A549 (cell line): Measurements from ENCODE around the gene MBL2. TPM values are rescaled to one million over a fixed set of nuclear protein-coding genes. Genes with fewer than 3 reads are reported as not detected.

Source experiments
- ATAC-seq, 2 experiments: fragments of 200-7000 bp in 1 of 2; fragments of >200 bp in 1 of 2; cut with Nextera tagmentation in 1 of 2; cut with Tn5 transposase in 1 of 2; 3 replicates each; pipeline versions ENCODE4 v1.8.0 to v1.9.1; 2018 to 2020; ENCODE audit warnings: mild to moderate bottlenecking in 1 of 2, moderate library complexity in 1 of 2
- CTCF ChIA-PET: fragments of 300-600 bp; sonication (Branson Sonifier 250); formaldehyde crosslinking; extraction: SDS; loops from one replicate; lab custom pipeline; 2021; ENCODE audit warnings: antibody characterized with exemption, inconsistent platforms; lab: Yijun Ruan, JAX
- POLR2A ChIA-PET: fragments of 350-600 bp; formaldehyde crosslinking; extraction: SDS; loops from one replicate; lab custom pipeline; 2021; ENCODE audit warnings: antibody characterized with exemption, inconsistent platforms; lab: Yijun Ruan, JAX
- DNase-seq, 2 experiments: peaks; one replicate each; pipeline versions ENCODE4 v3.0.0 to v3.0.0-alpha.2; 2011 to 2016; ENCODE audit warnings: low read depth in 1 of 2, low spot score in 1 of 2
- FAIRE-seq: peaks from 2 replicates; lab custom pipeline; 2011; peaks lifted over from hg19 to GRCh38; lab: Jason Lieb, UNC
- H3K27ac ChIP-seq, 2 experiments: fragments of >200 bp; sonication (Bioruptor Twin); formaldehyde crosslinking; 3 replicates each; pipeline ENCODE4 v1.5.1; 2016 to 2017
- H3K4me1 ChIP-seq: fragments of >200 bp; sonication (Bioruptor Twin); formaldehyde crosslinking; 3 replicates; pipeline ENCODE4 v1.6.1; 2016
- H3K4me2 ChIP-seq: fragments of >200 bp; sonication (Bioruptor Twin); formaldehyde crosslinking; 3 replicates; pipeline ENCODE4 v1.6.1; 2016
- H3K4me3 ChIP-seq: fragments of >200 bp; sonication (Bioruptor Twin); formaldehyde crosslinking; 3 replicates; pipeline ENCODE4 v1.5.1; 2016
- H3K9me3 ChIP-seq: fragments of >200 bp; sonication (Bioruptor Twin); formaldehyde crosslinking; 3 replicates; pipeline ENCODE4 v1.6.1; 2016
- BHLHE40 ChIP-seq: IDR thresholded peaks from 2 replicates; pipeline ENCODE4 v1.6.1; 2012; ENCODE audit warnings: low read depth, low read length, inconsistent platforms
- CEBPB ChIP-seq, 2 experiments: fragments of >200 bp in 1 of 2; sonication (Bioruptor Twin) in 1 of 2; formaldehyde crosslinking in 1 of 2; IDR thresholded peaks; 2 replicates each; pipeline ENCODE4 v1.6.1; 2012 to 2016
- CHD4 ChIP-seq: fragments of 200-600 bp; sonication (generic); IDR thresholded peaks from 2 replicates; pipeline ENCODE4 v1.6.1; 2016; ENCODE audit warnings: antibody characterized with exemption, mild to moderate bottlenecking, borderline replicate concordance
- FOSL2 ChIP-seq, 2 experiments: fragments of 450-650 bp in 1 of 2; fragments of >200 bp in 1 of 2; sonication (Bioruptor Twin) in 1 of 2; formaldehyde crosslinking; IDR thresholded peaks; 2 replicates each; pipeline versions ENCODE4 v1.5.0 to v1.6.1; 2016 to 2020; ENCODE audit warnings: mild to moderate bottlenecking in 1 of 2, moderate library complexity in 1 of 2
- GATA3 ChIP-seq: IDR thresholded peaks from 2 replicates; pipeline ENCODE4 v1.6.1; 2012; ENCODE audit warnings: borderline replicate concordance
- HEYL ChIP-seq: fragments of 250-450 bp; sonication (Bioruptor Pico); IDR thresholded peaks from 2 replicates; pipeline ENCODE4 v1.8.0; 2021; ENCODE audit warnings: mild to moderate bottlenecking, moderate library complexity
- HOXB13 ChIP-seq: fragments of 250-450 bp; sonication (Bioruptor Pico); IDR thresholded peaks from 2 replicates; pipeline ENCODE4 v1.5.0; 2020; ENCODE audit warnings: low read depth, mild to moderate bottlenecking, moderate library complexity
- MYC ChIP-seq: IDR thresholded peaks from 2 replicates; pipeline ENCODE4 v1.6.1; 2012; ENCODE audit warnings: mild to moderate bottlenecking, inconsistent platforms, low read length, improper control_type of control experiment, borderline replicate concordance
- NFE2L2 ChIP-seq: fragments of 150-350 bp; conservative IDR thresholded peaks from 2 replicates; pipeline ENCODE4 v1.6.1; 2014; ENCODE audit warnings: low read length
- POLR2A ChIP-seq: IDR thresholded peaks from 2 replicates; pipeline ENCODE4 v1.6.1; 2012; ENCODE audit warnings: mild to moderate bottlenecking, low read length
- RARB ChIP-seq: fragments of 250-450 bp; sonication (Bioruptor Pico); IDR thresholded peaks from 2 replicates; pipeline ENCODE4 v1.8.0; 2021; ENCODE audit warnings: mild to moderate bottlenecking, moderate library complexity
- RCOR1 ChIP-seq: fragments of 150-350 bp; IDR thresholded peaks from 2 replicates; pipeline ENCODE4 v1.6.1; 2014; ENCODE audit warnings: antibody characterized with exemption, low read length, low read depth
- SREBF2 ChIP-seq: fragments of 450-650 bp; IDR thresholded peaks from 2 replicates; pipeline ENCODE4 v1.6.1; 2014; ENCODE audit warnings: mild to moderate bottlenecking, moderate library complexity
- TFCP2L1 ChIP-seq: fragments of 250-450 bp; sonication (Bioruptor Pico); IDR thresholded peaks from 2 replicates; pipeline ENCODE4 v1.5.0; 2021; ENCODE audit warnings: mild to moderate bottlenecking
- TP53 ChIP-seq: fragments of 250-450 bp; sonication (Bioruptor Pico); IDR thresholded peaks from 2 replicates; pipeline ENCODE4 v1.5.0; 2021; ENCODE audit warnings: mild to moderate bottlenecking, moderate library complexity
- ZC3H11A ChIP-seq: fragments of 450-650 bp; IDR thresholded peaks from 2 replicates; pipeline ENCODE4 v1.6.1; 2014; ENCODE audit warnings: antibody characterized with exemption, mild to moderate bottlenecking
- WGBS: methylation state at CpG from one replicate; pipeline ENCODE4 v1.1.6; 2017; ENCODE audit errors: missing lambda C conversion rate; 5-methylcytosine and 5-hydroxymethylcytosine counted together
- polyA plus RNA-seq, 4 experiments: library from polyadenylated mRNA; depleted of rRNA in 3 of 4; stranded (reverse); fragments of >200 nt; fragmentation: RNase III in 1 of 4; extraction: RNeasy Plus Mini Kit Qiagen cat#74134 plus additional on column Dnase treatment in 1 of 4; gene quantifications; 2 replicates in 3 of 4; 3 replicates in 1 of 4; pipeline ENCODE4 v1.2.3, GENCODE V29; 2011 to 2017
- TF ChIP-seq, protein P1 (sequence below): fragments of 450-650 bp; IDR thresholded peaks from 2 replicates; pipeline ENCODE4 v1.6.1; 2014; ENCODE audit warnings: antibody characterized with exemption
- TF ChIP-seq, protein P2 (sequence below): IDR thresholded peaks from 2 replicates; pipeline ENCODE4 v1.6.1; 2012
- TF ChIP-seq, protein P3 (sequence below): IDR thresholded peaks from 2 replicates; pipeline ENCODE4 v1.6.1; 2012; ENCODE audit warnings: low read depth, borderline replicate concordance
- TF ChIP-seq, protein P4 (sequence below): fragments of 200-600 bp; sonication (generic); IDR thresholded peaks from 2 replicates; pipeline ENCODE4 v1.6.1; 2016; ENCODE audit warnings: antibody characterized with exemption, mild to moderate bottlenecking, moderate library complexity
- TF ChIP-seq, protein P5 (sequence below): fragments of 150-350 bp; IDR thresholded peaks from 2 replicates; pipeline ENCODE4 v1.6.1; 2014; ENCODE audit warnings: low read depth, mild to moderate bottlenecking, low read length

MBL2 gene
- polyA plus RNA-seq, 2 of the 4 experiments (the other 2 are of a cell fraction), result not detected

DNA sequence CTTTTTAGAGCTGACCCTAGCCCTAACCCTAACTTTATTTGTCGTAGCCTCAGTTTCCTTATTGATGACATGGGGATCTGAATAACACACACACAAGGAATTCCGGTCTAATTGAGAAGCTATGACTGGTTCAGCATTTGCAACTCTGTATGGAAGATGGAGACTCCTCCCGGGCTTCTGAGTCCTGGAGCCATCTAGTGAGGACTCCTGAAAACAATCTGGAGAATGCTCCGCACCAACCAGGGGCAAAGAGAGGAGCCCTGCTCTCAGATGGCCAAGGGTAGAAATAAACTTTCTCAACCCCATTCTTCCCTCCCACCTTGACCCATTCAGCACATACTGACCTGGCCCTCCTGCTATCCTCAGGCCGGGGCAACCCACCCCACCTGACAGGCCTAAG, 26.4 kb downstream of the MBL2 start (continued):
- TF ChIP-seq BHLHE40 (no peak), FOSL2 (IDR thresholded peaks at IDR 0.05) (no peak), FOSL2 (CRISPR knock-in tag; IDR thresholded peaks at IDR 0.05) (no peak)

DNA sequence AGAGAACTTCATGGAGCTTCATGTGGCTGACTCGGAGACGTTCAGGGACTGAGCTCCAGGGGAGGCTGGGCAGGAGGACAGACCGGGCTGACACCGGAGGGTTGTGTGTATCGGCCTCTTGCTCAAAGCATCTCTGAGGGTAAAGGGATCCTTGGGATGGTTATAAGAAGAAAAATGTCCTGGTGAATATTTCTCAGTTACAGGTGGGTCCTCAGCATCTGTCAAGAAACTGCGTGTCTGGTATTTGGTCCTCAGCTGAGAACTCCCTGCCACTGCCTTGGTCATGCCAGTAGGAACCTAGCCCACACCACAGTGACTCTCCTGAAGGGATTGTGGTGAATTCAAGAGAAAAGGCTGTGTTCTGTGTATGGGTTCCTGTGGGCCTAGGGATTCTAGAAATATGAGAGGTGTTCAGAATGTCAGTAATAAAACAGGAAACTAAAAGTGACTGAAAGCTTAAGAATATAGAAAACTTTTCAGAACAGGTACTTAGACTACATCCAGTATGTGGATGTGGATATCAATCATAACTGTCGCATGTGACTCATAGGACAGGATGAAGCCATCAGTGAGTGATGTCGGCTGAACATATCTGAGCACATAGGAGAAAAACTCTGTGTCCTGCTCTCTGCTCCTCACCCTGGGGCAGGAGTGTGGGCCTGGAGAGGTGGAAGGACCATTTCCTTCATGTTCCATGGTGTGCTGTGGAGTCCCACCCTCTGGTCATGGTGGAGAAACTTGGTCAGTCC, 28.4 kb downstream of the MBL2 start:
- no peak for FAIRE-seq
- no peak for DNase-seq
- WGBS, result 68% methylated on average over 8 of the region's 8 CpGs
- ChIA-PET POLR2A (no interaction called here), CTCF (interaction anchor here (1.2 to 1.4 kb wide), 3 partner anchors 15 to 436 kb away, joined by 4 to 5 read pairs (median 4); no protein-coding TSS in a partner anchor)
- Histone ChIP-seq H3K27ac (no peak overlapping the region), H3K4me1 (no peaks in the 10 kb centered on the region), H3K9me3 (no peaks in the 10 kb centered on the region), H3K4me3 (no peak overlapping the region), H3K4me2 (no peak overlapping the region)
- TF ChIP-seq RARB (CRISPR knock-in tag) (no peak), TP53 (no peak), TFCP2L1 (CRISPR knock-in tag) (no peak), HOXB13 (CRISPR knock-in tag) (no peak), ZC3H11A (no peak), CHD4 (no peak), MYC (no peak), CEBPB (IDR thresholded peaks at IDR 0.05) (no peak), GATA3 (no peak), POLR2A (no peak), NFE2L2 (no peak), RCOR1 (no peak), SREBF2 (no peak), HEYL (CRISPR knock-in tag) (no peak)
- TF ChIP-seq, protein P1, sequence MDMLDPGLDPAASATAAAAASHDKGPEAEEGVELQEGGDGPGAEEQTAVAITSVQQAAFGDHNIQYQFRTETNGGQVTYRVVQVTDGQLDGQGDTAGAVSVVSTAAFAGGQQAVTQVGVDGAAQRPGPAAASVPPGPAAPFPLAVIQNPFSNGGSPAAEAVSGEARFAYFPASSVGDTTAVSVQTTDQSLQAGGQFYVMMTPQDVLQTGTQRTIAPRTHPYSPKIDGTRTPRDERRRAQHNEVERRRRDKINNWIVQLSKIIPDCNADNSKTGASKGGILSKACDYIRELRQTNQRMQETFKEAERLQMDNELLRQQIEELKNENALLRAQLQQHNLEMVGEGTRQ, result no peak
- TF ChIP-seq, protein P2, sequence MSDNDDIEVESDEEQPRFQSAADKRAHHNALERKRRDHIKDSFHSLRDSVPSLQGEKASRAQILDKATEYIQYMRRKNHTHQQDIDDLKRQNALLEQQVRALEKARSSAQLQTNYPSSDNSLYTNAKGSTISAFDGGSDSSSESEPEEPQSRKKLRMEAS, result no peak
- TF ChIP-seq, protein P3, sequence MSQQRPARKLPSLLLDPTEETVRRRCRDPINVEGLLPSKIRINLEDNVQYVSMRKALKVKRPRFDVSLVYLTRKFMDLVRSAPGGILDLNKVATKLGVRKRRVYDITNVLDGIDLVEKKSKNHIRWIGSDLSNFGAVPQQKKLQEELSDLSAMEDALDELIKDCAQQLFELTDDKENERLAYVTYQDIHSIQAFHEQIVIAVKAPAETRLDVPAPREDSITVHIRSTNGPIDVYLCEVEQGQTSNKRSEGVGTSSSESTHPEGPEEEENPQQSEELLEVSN, result no peak
- TF ChIP-seq, protein P4, sequence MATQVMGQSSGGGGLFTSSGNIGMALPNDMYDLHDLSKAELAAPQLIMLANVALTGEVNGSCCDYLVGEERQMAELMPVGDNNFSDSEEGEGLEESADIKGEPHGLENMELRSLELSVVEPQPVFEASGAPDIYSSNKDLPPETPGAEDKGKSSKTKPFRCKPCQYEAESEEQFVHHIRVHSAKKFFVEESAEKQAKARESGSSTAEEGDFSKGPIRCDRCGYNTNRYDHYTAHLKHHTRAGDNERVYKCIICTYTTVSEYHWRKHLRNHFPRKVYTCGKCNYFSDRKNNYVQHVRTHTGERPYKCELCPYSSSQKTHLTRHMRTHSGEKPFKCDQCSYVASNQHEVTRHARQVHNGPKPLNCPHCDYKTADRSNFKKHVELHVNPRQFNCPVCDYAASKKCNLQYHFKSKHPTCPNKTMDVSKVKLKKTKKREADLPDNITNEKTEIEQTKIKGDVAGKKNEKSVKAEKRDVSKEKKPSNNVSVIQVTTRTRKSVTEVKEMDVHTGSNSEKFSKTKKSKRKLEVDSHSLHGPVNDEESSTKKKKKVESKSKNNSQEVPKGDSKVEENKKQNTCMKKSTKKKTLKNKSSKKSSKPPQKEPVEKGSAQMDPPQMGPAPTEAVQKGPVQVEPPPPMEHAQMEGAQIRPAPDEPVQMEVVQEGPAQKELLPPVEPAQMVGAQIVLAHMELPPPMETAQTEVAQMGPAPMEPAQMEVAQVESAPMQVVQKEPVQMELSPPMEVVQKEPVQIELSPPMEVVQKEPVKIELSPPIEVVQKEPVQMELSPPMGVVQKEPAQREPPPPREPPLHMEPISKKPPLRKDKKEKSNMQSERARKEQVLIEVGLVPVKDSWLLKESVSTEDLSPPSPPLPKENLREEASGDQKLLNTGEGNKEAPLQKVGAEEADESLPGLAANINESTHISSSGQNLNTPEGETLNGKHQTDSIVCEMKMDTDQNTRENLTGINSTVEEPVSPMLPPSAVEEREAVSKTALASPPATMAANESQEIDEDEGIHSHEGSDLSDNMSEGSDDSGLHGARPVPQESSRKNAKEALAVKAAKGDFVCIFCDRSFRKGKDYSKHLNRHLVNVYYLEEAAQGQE, result no peak
- TF ChIP-seq, protein P5, sequence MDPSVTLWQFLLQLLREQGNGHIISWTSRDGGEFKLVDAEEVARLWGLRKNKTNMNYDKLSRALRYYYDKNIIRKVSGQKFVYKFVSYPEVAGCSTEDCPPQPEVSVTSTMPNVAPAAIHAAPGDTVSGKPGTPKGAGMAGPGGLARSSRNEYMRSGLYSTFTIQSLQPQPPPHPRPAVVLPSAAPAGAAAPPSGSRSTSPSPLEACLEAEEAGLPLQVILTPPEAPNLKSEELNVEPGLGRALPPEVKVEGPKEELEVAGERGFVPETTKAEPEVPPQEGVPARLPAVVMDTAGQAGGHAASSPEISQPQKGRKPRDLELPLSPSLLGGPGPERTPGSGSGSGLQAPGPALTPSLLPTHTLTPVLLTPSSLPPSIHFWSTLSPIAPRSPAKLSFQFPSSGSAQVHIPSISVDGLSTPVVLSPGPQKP, result no peak
- ATAC-seq, result no peak
